Measurements from ENCODE around the gene FBXO5. TPM values are rescaled to one million over a fixed set of nuclear protein-coding genes. Genes with fewer than 3 reads are reported as not detected.

The FBXO5 gene
- total and polyA plus RNA-seq, 2 experiments from 2014 or later = 49.6 to 51.2 TPM

DNA sequence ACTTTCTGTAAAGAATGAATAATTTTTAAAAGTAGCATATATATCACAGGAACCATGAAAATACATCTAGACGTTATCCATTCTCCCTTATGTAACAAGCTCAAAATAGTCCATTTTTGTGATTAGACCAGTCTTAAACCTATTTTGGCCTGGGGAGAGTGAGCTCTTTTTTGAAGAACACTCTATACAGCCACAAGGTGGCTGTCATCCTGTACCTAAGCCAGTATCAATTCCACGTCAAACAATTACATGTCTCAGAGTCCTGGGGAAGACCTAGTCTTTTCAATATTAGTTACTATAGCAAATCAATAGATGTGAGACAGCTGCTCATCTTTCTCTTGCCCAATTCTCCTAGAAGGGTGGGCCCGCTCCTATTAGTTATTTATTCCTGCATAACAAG lies 28.4 kb downstream of the FBXO5 start:
- Histone ChIP-seq H2AFZ (no peak overlapping the region), H3K27ac (ENCODE audit: low read depth) (no peak overlapping the region), H3K9me2 (ENCODE audit: insufficient read depth) (no peaks in the 10 kb centered on the region), H4K20me1 (replicated peaks; ENCODE audit: insufficient read depth) (no peaks in the 10 kb centered on the region), H3K4me2 (no peak overlapping the region), H3F3A (replicated peaks; ENCODE audit: low read depth) (no peaks in the 10 kb centered on the region), H3K4me1 (ENCODE audit: insufficient read depth) (peaks cover 19% of the 10 kb centered on the region), H3K4me3 (no peak overlapping the region), H3K36me3 (ENCODE audit: insufficient read depth) (no peaks in the 10 kb centered on the region), H3K27me3 (ENCODE audit: insufficient read depth) (no peaks in the 10 kb centered on the region), H3K79me2 (replicated peaks; ENCODE audit: insufficient read depth) (no peaks in the 10 kb centered on the region)
- Mint-ChIP-seq H3K4me3 (no peak overlapping the region), H3K36me3 (ENCODE audit: low read depth) (no peaks in the 10 kb centered on the region), H3K9me3 (no peaks in the 10 kb centered on the region), H3K27me3 (ENCODE audit: insufficient read depth, low read depth, poor library complexity) (no peaks in the 10 kb centered on the region), H3K4me1 (peaks cover 14% of the 10 kb centered on the region), H3K27ac (no peak overlapping the region)
- DNase-seq (ENCODE audit: low spot score) (no peak), ATAC-seq (no peak)
- no peak for TF ChIP-seq EZH2phosphoT487 (IDR thresholded peaks at IDR 0.05; ENCODE audit: unreplicated experiment)
- TF ChIP-seq CTCF (conservative IDR thresholded peaks at IDR 0.05; ENCODE audit: low read depth in 2 of 2) = peak in 1 of 2 experiments; percentile 42; a peak in 3 of 4 replicates
- no peak for TF ChIP-seq CREB1 (CRISPR knock-in tag; IDR thresholded peaks at IDR 0.05; ENCODE audit: low read depth)
- TF ChIP-seq POLR2AphosphoS5 (IDR thresholded peaks at IDR 0.05; ENCODE audit: low read depth) = no peak
- no peak for TF ChIP-seq ZNF114 (CRISPR knock-in tag; IDR thresholded peaks at IDR 0.05)
- no peak for TF ChIP-seq EZH2 (IDR thresholded peaks at IDR 0.05; ENCODE audit: low read depth, unreplicated experiment)
- TF ChIP-seq NANOG (IDR thresholded peaks at IDR 0.05; ENCODE audit: borderline replicate concordance) = no peak
- TF ChIP-seq ZNF331 (CRISPR knock-in tag; IDR thresholded peaks at IDR 0.05; ENCODE audit: low read depth) = no peak

DNA sequence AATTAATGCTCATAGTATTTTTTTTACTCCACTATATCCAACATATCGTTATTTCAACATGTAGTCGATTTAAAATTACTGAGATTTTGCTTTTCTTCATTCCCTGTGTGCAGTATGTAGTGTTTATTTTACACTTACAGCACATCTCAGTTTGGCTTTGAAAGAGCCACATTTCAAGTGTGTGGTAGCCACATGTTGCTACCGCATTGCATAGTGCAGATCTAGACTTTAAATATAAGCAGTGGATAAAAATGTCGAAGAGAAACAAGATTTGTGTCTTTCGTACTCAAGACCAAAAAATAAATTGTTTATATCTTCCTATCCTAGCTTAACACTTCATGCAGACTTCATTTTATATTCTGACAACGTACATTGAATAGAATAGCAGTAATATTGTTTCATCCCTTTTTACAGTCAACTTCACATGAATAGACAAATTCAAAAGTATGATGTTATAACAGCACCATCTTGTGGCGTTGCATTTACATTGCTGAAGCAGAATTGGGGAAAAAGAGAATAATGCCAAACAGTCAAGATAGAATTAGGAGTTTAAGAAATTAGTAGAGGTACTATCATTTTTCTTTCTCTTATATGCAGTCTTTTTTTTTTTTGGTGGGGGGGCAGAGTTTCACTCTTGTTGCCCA lies 29.9 kb downstream of the FBXO5 start:
- Histone ChIP-seq H3K4me2 (peak overlapping the region; percentile 60), H2AFZ (no peak overlapping the region), H3K79me2 (replicated peaks; ENCODE audit: insufficient read depth) (no peaks in the 10 kb centered on the region), H3K27ac (ENCODE audit: low read depth) (no peak overlapping the region), H3K27me3 (ENCODE audit: insufficient read depth) (no peaks in the 10 kb centered on the region), H3K4me3 (no peak overlapping the region), H3K9me2 (ENCODE audit: insufficient read depth) (no peaks in the 10 kb centered on the region), H4K20me1 (replicated peaks; ENCODE audit: insufficient read depth) (no peaks in the 10 kb centered on the region), H3F3A (replicated peaks; ENCODE audit: low read depth) (no peaks in the 10 kb centered on the region), H3K4me1 (ENCODE audit: insufficient read depth) (peaks cover 19% of the 10 kb centered on the region), H3K36me3 (ENCODE audit: insufficient read depth) (no peaks in the 10 kb centered on the region)
- Mint-ChIP-seq H3K4me1 (peaks cover 14% of the 10 kb centered on the region), H3K27ac (no peak overlapping the region), H3K36me3 (ENCODE audit: low read depth) (no peaks in the 10 kb centered on the region), H3K4me3 (no peak overlapping the region), H3K9me3 (no peaks in the 10 kb centered on the region), H3K27me3 (ENCODE audit: insufficient read depth, low read depth, poor library complexity) (no peaks in the 10 kb centered on the region)
- TF ChIP-seq CREB1 (CRISPR knock-in tag; IDR thresholded peaks at IDR 0.05; ENCODE audit: low read depth) = no peak
- peak; percentile 75 to 92 for TF ChIP-seq CTCF (conservative IDR thresholded peaks at IDR 0.05; ENCODE audit: low read depth in 2 of 2)
- DNase-seq (ENCODE audit: low spot score) = peak; percentile 69
- ATAC-seq = no peak
